ENCODE results near the gene NCK1. TPM values are rescaled to one million over a fixed set of nuclear protein-coding genes. Genes with fewer than 3 reads are reported as not detected.

The NCK1 gene
- total and polyA plus RNA-seq, 2 donors (not counting 1 experiment from before 2014, with no cell fraction given): 59.5 to 62.7 TPM

DNA sequence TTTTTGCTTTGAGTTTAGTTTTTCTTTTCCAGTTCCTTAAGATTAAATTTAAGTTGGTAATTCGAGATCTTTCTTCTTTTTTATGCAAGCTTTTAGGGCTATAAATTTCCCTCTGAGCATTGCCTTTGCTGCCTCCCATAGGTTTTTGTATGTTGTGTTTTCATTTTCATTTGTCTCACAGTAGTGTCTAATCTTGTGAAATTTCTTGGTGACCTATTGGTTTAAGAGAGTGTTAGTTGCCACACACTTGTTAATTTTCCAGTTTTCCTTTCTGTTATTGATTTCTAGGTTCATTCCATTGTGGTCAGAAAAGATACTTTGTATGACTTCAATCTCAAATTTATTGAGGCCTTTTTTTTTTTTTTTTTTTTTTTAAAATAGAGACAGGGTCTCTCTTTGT, 77.5 kb downstream of the NCK1 start:
- DNase-seq (ENCODE audit: low read depth in 2 of 2): no peak
- Histone ChIP-seq H3K36me3 (ENCODE audit: control insufficient read depth, insufficient read depth, low read length) (no peaks in the 10 kb centered on the region), H3K79me2 (ENCODE audit: control insufficient read depth, insufficient read depth, low read length) (peaks cover 13% of the 10 kb centered on the region), H3K27ac (ENCODE audit: insufficient read depth, low read length) (no peak overlapping the region), H3K4me3 (replicated peaks in 1 of 4; ENCODE audit: control extremely low read depth in 1 of 4, insufficient read depth in 1 of 4, low read depth in 3 of 4, low read length in 4 of 4) (no peak overlapping the region), H3K27me3 (ENCODE audit: control insufficient read depth, insufficient read depth, low read length) (no peaks in the 10 kb centered on the region), H3K4me2 (ENCODE audit: extremely low read depth, insufficient read depth, low read length) (no peak overlapping the region), H3K9me3 (ENCODE audit: control insufficient read depth, insufficient read depth, low read depth, low read length) (no peaks in the 10 kb centered on the region), H2AFZ (ENCODE audit: low read length) (no peak overlapping the region), H3K4me1 (ENCODE audit: control insufficient read depth, extremely low read depth, insufficient read depth, low read length) (peaks cover 5% of the 10 kb centered on the region), H3K9ac (ENCODE audit: insufficient read depth, low read length) (no peak overlapping the region), H4K20me1 (ENCODE audit: control insufficient read depth, extremely low read depth, insufficient read depth, low read length) (peaks cover 2% of the 10 kb centered on the region)
- TF ChIP-seq, protein P1, sequence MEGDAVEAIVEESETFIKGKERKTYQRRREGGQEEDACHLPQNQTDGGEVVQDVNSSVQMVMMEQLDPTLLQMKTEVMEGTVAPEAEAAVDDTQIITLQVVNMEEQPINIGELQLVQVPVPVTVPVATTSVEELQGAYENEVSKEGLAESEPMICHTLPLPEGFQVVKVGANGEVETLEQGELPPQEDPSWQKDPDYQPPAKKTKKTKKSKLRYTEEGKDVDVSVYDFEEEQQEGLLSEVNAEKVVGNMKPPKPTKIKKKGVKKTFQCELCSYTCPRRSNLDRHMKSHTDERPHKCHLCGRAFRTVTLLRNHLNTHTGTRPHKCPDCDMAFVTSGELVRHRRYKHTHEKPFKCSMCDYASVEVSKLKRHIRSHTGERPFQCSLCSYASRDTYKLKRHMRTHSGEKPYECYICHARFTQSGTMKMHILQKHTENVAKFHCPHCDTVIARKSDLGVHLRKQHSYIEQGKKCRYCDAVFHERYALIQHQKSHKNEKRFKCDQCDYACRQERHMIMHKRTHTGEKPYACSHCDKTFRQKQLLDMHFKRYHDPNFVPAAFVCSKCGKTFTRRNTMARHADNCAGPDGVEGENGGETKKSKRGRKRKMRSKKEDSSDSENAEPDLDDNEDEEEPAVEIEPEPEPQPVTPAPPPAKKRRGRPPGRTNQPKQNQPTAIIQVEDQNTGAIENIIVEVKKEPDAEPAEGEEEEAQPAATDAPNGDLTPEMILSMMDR (conservative IDR thresholded peaks at IDR 0.05 in 1 of 2, IDR thresholded peaks at IDR 0.05 in 1 of 2; ENCODE audit: low read depth in 1 of 2, low read length in 2 of 2): no peak

- no peaks in the 10 kb centered on the region for H3K36me3 ChIP-seq (ENCODE audit: control insufficient read depth, insufficient read depth, low read length)
- DNase-seq (ENCODE audit: low read depth in 2 of 2): no peak
- no peak overlapping the region for H2AFZ ChIP-seq (ENCODE audit: low read length)
- H3K9me3 ChIP-seq (ENCODE audit: control insufficient read depth, insufficient read depth, low read depth, low read length): no peaks in the 10 kb centered on the region
- H3K4me2 ChIP-seq (ENCODE audit: extremely low read depth, insufficient read depth, low read length): no peak overlapping the region
- H3K79me2 ChIP-seq (ENCODE audit: control insufficient read depth, insufficient read depth, low read length): peaks cover 10% of the 10 kb centered on the region
- no peak overlapping the region for H3K27ac ChIP-seq (ENCODE audit: insufficient read depth, low read length)
- peaks cover 5% of the 10 kb centered on the region for H3K4me1 ChIP-seq (ENCODE audit: control insufficient read depth, extremely low read depth, insufficient read depth, low read length)
- H3K27me3 ChIP-seq (ENCODE audit: control insufficient read depth, insufficient read depth, low read length): no peaks in the 10 kb centered on the region
- no peak overlapping the region for H3K9ac ChIP-seq (ENCODE audit: insufficient read depth, low read length)
- TF ChIP-seq, protein P1 (conservative IDR thresholded peaks at IDR 0.05 in 1 of 2, IDR thresholded peaks at IDR 0.05 in 1 of 2; ENCODE audit: low read depth in 1 of 2, low read length in 2 of 2): no peak
- no peak for TF ChIP-seq EZH2 (IDR thresholded peaks at IDR 0.05; ENCODE audit: low read length, missing control alignments)
- H3K4me3 ChIP-seq (replicated peaks in 1 of 4; ENCODE audit: control extremely low read depth in 1 of 4, insufficient read depth in 1 of 4, low read depth in 3 of 4, low read length in 4 of 4): no peak overlapping the region
- peaks cover 2% of the 10 kb centered on the region for H4K20me1 ChIP-seq (ENCODE audit: control insufficient read depth, extremely low read depth, insufficient read depth, low read length)
Measured at GRCh38 chr3:136942803-136943202, 80.8 kb downstream of the NCK1 start.

DNA sequence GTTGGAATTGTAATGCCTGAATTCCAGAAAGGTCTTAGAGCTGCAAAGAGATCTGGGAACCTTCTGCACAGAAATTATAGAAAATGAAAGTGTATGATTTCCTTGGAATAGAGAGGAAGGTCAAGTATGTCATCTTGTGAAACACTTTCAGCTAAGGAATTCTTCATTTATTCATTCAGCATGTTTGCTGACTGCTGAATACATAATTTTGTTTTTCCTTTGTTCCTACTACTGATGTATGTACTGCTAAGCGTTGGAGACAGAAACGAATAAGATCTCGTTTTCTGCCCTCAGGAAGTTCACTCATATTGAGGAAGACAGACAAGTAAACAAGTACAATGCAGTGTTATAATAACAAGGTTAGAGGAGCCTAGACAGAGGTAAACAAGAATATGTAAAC, 81.4 kb downstream of the NCK1 start:
- no peak for DNase-seq (ENCODE audit: low read depth in 2 of 2)
- TF ChIP-seq, protein P1 (conservative IDR thresholded peaks at IDR 0.05 in 1 of 2, IDR thresholded peaks at IDR 0.05 in 1 of 2; ENCODE audit: low read depth in 1 of 2, low read length in 2 of 2): no peak
- no peak for TF ChIP-seq EZH2 (IDR thresholded peaks at IDR 0.05; ENCODE audit: low read length, missing control alignments)
- H3K4me2 ChIP-seq (ENCODE audit: extremely low read depth, insufficient read depth, low read length): peak overlapping the region; percentile 45
- H2AFZ ChIP-seq (ENCODE audit: low read length): no peak overlapping the region
- H3K27ac ChIP-seq (ENCODE audit: insufficient read depth, low read length): no peak overlapping the region
- H3K9me3 ChIP-seq (ENCODE audit: control insufficient read depth, insufficient read depth, low read depth, low read length): no peaks in the 10 kb centered on the region
- peaks cover 10% of the 10 kb centered on the region for H3K79me2 ChIP-seq (ENCODE audit: control insufficient read depth, insufficient read depth, low read length)
- no peak overlapping the region for H3K9ac ChIP-seq (ENCODE audit: insufficient read depth, low read length)
- peaks cover 2% of the 10 kb centered on the region for H4K20me1 ChIP-seq (ENCODE audit: control insufficient read depth, extremely low read depth, insufficient read depth, low read length)
- no peak overlapping the region for H3K4me3 ChIP-seq (replicated peaks in 1 of 4; ENCODE audit: control extremely low read depth in 1 of 4, insufficient read depth in 1 of 4, low read depth in 3 of 4, low read length in 4 of 4)
- no peaks in the 10 kb centered on the region for H3K36me3 ChIP-seq (ENCODE audit: control insufficient read depth, insufficient read depth, low read length)
- H3K27me3 ChIP-seq (ENCODE audit: control insufficient read depth, insufficient read depth, low read length): no peaks in the 10 kb centered on the region
- H3K4me1 ChIP-seq (ENCODE audit: control insufficient read depth, extremely low read depth, insufficient read depth, low read length): peaks cover 5% of the 10 kb centered on the region

Measured in fibroblast of lung (primary cell).